HEK293 (cell line): Measurements from ENCODE around the gene TOM1L2.

Experiments
- CTCF ChIA-PET: fragments of 350-600 bp; formaldehyde crosslinking; extraction: SDS; loops from one replicate; lab custom pipeline; 2021; ENCODE audit warnings: antibody characterized with exemption; lab: Yijun Ruan, JAX
- POLR2A ChIA-PET: fragments of 300-600 bp; formaldehyde crosslinking; extraction: SDS; loops from one replicate; lab custom pipeline; 2020; ENCODE audit warnings: antibody characterized with exemption, inconsistent platforms; lab: Yijun Ruan, JAX
- H3K27ac ChIP-seq: fragments of 200-500 bp; sonication (Bioruptor generic); 2 replicates; pipeline ENCODE4 v1.5.1; 2014; ENCODE audit warnings: low read depth, low read length, control low read depth, inconsistent platforms; ENCODE audit errors: extremely low read depth
- H3K36me3 ChIP-seq, 2 experiments: fragments of 200-500 bp in 1 of 2; sonication (Bioruptor generic) in 1 of 2; 1 replicate in 1 of 2; 2 replicates in 1 of 2; pipeline ENCODE4 v1.5.1; 2014 to 2017; ENCODE audit warnings: inconsistent platforms in 2 of 2, low read length in 2 of 2; ENCODE audit not compliant: control insufficient read depth in 2 of 2, insufficient read depth in 1 of 2
- H3K4me1 ChIP-seq: fragments of 200-500 bp; sonication (Bioruptor generic); 2 replicates; pipeline ENCODE4 v1.5.1; 2014; ENCODE audit warnings: mild to moderate bottlenecking, low read length, inconsistent platforms; ENCODE audit not compliant: control insufficient read depth, insufficient read depth
- H3K4me3 ChIP-seq: 2 replicates; pipeline ENCODE4 v1.5.1; 2011; ENCODE audit warnings: low read depth, mild to moderate bottlenecking, control low read depth, low read length, moderate library complexity
- H3K9me3 ChIP-seq: fragments of 200-500 bp; sonication (Bioruptor generic); 2 replicates; pipeline ENCODE4 v1.5.1; 2014; ENCODE audit warnings: low read depth, low read length, inconsistent platforms; ENCODE audit not compliant: control insufficient read depth, insufficient read depth
- HOXC10 ChIP-seq: sonication (generic); formaldehyde crosslinking; IDR thresholded peaks from 2 replicates; pipeline ENCODE4 v1.8.1; 2023; ENCODE audit warnings: mild to moderate bottlenecking, missing genetic modification reagents
- ZBTB7A ChIP-seq: fragments of 450-650 bp; formaldehyde crosslinking; IDR thresholded peaks from 2 replicates; pipeline ENCODE4 v1.5.1; 2016; ENCODE audit warnings: low read depth, missing biosample characterization, missing genetic modification characterization
- ZNF10 ChIP-seq: fragments of 450-650 bp; formaldehyde crosslinking; IDR thresholded peaks from 2 replicates; pipeline ENCODE4 v1.5.1; 2017; ENCODE audit warnings: missing biosample characterization, missing genetic modification characterization
- ZNF132 ChIP-seq: fragments of 450-650 bp; formaldehyde crosslinking; IDR thresholded peaks from 2 replicates; pipeline ENCODE4 v1.5.1; 2017; ENCODE audit warnings: missing biosample characterization, missing genetic modification characterization, borderline replicate concordance
- ZNF292 ChIP-seq: fragments of 450-650 bp; formaldehyde crosslinking; IDR thresholded peaks from 2 replicates; pipeline ENCODE4 v1.5.1; 2016; ENCODE audit warnings: low read depth, missing biosample characterization, missing genetic modification characterization, borderline replicate concordance
- ZNF416 ChIP-seq: fragments of 450-650 bp; formaldehyde crosslinking; IDR thresholded peaks from 2 replicates; pipeline ENCODE4 v1.5.1; 2016; ENCODE audit warnings: missing biosample characterization, missing genetic modification characterization
- ZNF423 ChIP-seq: fragments of 450-650 bp; formaldehyde crosslinking; IDR thresholded peaks from 2 replicates; pipeline ENCODE4 v1.5.1; 2016; ENCODE audit warnings: missing biosample characterization, missing genetic modification characterization
- ZNF426 ChIP-seq: fragments of 450-650 bp; formaldehyde crosslinking; IDR thresholded peaks from 2 replicates; pipeline ENCODE4 v1.5.1; 2017; ENCODE audit warnings: missing biosample characterization, missing genetic modification characterization, mild to moderate bottlenecking, inconsistent platforms, moderate library complexity
- ZNF571 ChIP-seq: fragments of 450-650 bp; formaldehyde crosslinking; IDR thresholded peaks from 2 replicates; pipeline ENCODE4 v1.5.0; 2017; ENCODE audit warnings: missing biosample characterization, missing genetic modification characterization
- ZNF610 ChIP-seq: fragments of 450-650 bp; formaldehyde crosslinking; IDR thresholded peaks from 2 replicates; pipeline ENCODE4 v1.5.1; 2016; ENCODE audit warnings: missing biosample characterization, missing genetic modification characterization, borderline replicate concordance
- ZNF664 ChIP-seq: fragments of 450-650 bp; formaldehyde crosslinking; IDR thresholded peaks from 2 replicates; pipeline ENCODE4 v1.5.1; 2016; ENCODE audit warnings: missing biosample characterization, missing genetic modification characterization
- TF ChIP-seq, protein P1 (sequence below): fragments of 450-650 bp; formaldehyde crosslinking; IDR thresholded peaks from 2 replicates; pipeline ENCODE4 v1.5.1; 2016; ENCODE audit warnings: missing biosample characterization, missing genetic modification characterization
- TF ChIP-seq, protein P2 (sequence below): fragments of 450-650 bp; formaldehyde crosslinking; IDR thresholded peaks from 2 replicates; pipeline ENCODE4 v1.5.1; 2017; ENCODE audit warnings: missing biosample characterization, missing genetic modification characterization
- TF ChIP-seq, protein P3 (sequence below): sonication (generic); formaldehyde crosslinking; IDR thresholded peaks from 2 replicates; pipeline ENCODE4 v1.8.1; 2022; ENCODE audit warnings: mild to moderate bottlenecking, moderate library complexity, missing genetic modification reagents

TOM1L2 gene

DNA sequence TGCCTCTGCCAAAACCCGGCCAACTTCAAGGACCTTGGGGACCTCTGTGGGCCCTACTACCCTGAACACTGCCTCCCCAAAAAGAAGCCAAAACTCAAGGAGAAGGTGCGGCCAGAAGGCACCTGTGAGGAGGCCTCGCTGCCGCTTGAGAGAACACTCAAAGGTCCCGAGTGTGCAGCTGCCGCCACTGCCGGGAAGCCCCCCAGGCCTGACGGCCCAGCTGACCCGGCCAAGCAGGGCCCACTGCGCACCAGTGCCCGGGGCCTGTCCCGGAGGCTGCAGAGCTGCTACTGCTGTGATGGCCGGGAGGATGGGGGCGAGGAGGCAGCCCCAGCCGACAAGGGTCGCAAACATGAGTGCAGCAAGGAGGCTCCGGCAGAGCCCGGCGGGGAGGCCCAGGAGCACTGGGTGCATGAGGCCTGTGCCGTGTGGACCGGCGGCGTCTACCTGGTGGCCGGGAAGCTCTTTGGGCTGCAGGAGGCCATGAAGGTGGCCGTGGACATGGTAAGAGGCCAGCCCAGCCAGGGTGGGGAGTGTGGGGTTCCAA lies 174.1 kb downstream of the TOM1L2 start:
- ChIA-PET CTCF (interaction anchor here (0.6 kb wide), 1 partner anchor 45 kb away, joined by 3 read pairs; no protein-coding TSS in a partner anchor), POLR2A (no interaction called here)
- H3K36me3 ChIP-seq: peaks cover 3 to 75% of the 10 kb centered on the region in 2 experiments; a peak in 2 of 3 replicates
- TF ChIP-seq ZNF571 (tag by site-specific recombination): no peak
- no peak for TF ChIP-seq ZBTB7A
- no peak for TF ChIP-seq HOXC10 (CRISPR knock-in tag)
- H3K4me3 ChIP-seq: no peak overlapping the region
- no peaks in the 10 kb centered on the region for H3K9me3 ChIP-seq
- H3K4me1 ChIP-seq: no peaks in the 10 kb centered on the region
- no peak overlapping the region for H3K27ac ChIP-seq

DNA sequence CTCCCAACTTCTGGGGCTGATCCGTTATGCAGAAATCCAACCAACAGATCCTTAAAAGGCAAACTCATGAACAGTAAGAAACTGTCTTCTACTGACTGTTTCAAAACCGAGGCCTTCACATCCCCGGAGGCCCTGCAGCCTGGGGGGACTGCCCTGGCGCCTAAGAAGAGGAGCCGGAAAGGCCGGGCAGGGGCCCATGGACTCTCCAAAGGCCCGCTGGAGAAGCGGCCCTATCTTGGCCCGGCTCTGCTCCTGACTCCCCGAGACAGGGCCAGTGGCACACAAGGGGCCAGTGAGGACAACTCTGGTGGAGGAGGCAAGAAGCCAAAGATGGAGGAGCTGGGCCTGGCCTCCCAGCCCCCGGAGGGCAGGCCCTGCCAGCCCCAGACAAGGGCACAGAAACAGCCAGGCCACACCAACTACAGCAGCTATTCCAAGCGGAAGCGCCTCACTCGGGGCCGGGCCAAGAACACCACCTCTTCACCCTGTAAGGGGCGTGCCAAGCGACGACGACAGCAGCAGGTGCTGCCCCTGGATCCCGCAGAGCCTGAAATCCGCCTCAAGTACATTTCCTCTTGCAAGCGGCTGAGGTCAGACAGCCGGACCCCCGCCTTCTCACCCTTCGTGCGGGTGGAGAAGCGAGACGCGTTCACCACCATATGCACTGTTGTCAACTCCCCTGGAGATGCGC lies 174.9 kb downstream of the TOM1L2 start:
- CTCF ChIA-PET: no interaction called here
- H3K27ac ChIP-seq: no peak overlapping the region
- H3K36me3 ChIP-seq: peaks cover 3 to 75% of the 10 kb centered on the region in 2 experiments; a peak in 2 of 3 replicates
- POLR2A ChIA-PET: interaction anchor here (0.7 kb wide), 1 partner anchor 39 kb away, joined by 3 read pairs; no protein-coding TSS in a partner anchor
- no peak overlapping the region for H3K4me3 ChIP-seq
- no peaks in the 10 kb centered on the region for H3K4me1 ChIP-seq
- TF ChIP-seq ZNF423 (tag by site-specific recombination) (no peak), ZNF416 (tag by site-specific recombination) (no peak), ZNF610 (tag by site-specific recombination) (no peak), ZNF132 (no peak), ZNF664 (no peak), ZNF10 (tag by site-specific recombination) (0 out of 2 replicates have a peak, but pooled peaks have one; percentile 37)
- TF ChIP-seq, protein P1, sequence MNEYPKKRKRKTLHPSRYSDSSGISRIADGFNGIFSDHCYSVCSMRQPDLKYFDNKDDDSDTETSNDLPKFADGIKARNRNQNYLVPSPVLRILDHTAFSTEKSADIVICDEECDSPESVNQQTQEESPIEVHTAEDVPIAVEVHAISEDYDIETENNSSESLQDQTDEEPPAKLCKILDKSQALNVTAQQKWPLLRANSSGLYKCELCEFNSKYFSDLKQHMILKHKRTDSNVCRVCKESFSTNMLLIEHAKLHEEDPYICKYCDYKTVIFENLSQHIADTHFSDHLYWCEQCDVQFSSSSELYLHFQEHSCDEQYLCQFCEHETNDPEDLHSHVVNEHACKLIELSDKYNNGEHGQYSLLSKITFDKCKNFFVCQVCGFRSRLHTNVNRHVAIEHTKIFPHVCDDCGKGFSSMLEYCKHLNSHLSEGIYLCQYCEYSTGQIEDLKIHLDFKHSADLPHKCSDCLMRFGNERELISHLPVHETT: no peak
- H3K9me3 ChIP-seq: no peaks in the 10 kb centered on the region

DNA sequence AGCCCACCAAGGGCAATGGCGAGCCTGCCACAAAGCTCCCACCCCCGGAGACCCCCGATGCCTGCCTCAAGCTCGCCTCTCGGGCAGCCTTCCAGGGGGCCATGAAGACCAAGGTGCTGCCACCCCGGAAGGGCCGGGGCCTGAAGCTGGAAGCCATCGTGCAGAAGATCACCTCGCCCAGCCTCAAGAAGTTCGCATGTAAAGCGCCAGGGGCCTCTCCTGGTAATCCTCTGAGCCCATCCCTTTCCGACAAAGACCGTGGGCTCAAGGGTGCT lies 175.5 kb downstream of the TOM1L2 start:
- no peaks in the 10 kb centered on the region for H3K9me3 ChIP-seq
- no peak overlapping the region for H3K4me3 ChIP-seq
- TF ChIP-seq, protein P2, sequence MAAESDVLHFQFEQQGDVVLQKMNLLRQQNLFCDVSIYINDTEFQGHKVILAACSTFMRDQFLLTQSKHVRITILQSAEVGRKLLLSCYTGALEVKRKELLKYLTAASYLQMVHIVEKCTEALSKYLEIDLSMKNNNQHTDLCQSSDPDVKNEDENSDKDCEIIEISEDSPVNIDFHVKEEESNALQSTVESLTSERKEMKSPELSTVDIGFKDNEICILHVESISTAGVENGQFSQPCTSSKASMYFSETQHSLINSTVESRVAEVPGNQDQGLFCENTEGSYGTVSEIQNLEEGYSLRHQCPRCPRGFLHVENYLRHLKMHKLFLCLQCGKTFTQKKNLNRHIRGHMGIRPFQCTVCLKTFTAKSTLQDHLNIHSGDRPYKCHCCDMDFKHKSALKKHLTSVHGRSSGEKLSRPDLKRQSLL (tag by site-specific recombination): no peak
- TF ChIP-seq, protein P3, sequence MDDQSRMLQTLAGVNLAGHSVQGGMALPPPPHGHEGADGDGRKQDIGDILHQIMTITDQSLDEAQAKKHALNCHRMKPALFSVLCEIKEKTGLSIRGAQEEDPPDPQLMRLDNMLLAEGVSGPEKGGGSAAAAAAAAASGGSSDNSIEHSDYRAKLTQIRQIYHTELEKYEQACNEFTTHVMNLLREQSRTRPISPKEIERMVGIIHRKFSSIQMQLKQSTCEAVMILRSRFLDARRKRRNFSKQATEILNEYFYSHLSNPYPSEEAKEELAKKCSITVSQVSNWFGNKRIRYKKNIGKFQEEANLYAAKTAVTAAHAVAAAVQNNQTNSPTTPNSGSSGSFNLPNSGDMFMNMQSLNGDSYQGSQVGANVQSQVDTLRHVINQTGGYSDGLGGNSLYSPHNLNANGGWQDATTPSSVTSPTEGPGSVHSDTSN (CRISPR knock-in tag): no peak
- TF ChIP-seq ZNF426 (tag by site-specific recombination) (no peak), ZNF292 (tag by site-specific recombination) (no peak)
- H3K27ac ChIP-seq: no peak overlapping the region
- no peaks in the 10 kb centered on the region for H3K4me1 ChIP-seq
- ChIA-PET CTCF (no interaction called here), POLR2A (interaction anchor here (0.7 kb wide), 1 partner anchor 39 kb away, joined by 3 read pairs; no protein-coding TSS in a partner anchor)
- peaks cover 3 to 70% of the 10 kb centered on the region in 2 experiments; a peak in 2 of 3 replicates for H3K36me3 ChIP-seq
